GM19438 (cell line): ENCODE measurements around the gene IFT88.

Source experiments
- ATAC-seq: cut with Tn5 transposase; IDR thresholded peaks from one replicate; pipeline ENCODE4 v1.9.1; 2021; ENCODE audit warnings: low read depth; ENCODE audit not compliant: unreplicated experiment

IFT88 gene

DNA sequence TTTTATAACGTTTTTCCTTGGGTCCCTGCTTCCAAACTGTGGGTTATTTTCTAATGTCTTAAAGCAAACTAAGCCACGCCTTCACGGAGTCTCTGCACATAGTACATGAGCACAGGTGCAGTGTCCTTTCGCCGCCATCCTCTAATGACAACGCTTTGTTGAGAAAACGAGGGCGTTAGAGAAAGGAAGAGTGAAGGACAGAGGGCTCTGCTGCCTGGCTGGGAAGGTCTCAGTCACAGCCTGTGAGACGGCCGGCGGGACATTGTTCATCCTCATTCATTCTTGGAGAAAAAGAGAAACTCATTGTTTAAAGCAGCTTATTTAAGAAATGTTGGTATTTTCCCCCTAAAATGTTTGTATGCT lies 146.0 kb downstream of the IFT88 start:
- no peak for ATAC-seq

DNA sequence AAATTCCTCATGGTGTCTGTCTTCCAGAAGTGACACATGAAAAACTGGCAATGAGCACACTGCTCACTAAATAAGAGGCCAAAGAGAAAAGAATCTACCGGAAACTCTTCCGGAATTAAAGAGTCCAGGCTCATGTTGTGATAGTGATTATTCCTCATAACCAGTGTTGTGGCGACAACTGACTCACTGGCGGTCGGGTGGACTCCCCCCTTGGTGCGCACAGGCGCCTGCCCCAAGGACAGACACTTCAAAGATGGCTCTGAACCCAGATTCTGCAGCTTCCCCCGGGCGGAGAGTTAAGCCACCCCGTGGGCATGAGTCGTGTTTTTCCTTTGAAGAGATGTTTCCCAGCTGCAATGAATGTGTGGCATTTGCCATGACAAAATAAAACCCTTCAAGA lies 146.8 kb downstream of the IFT88 start:
- ATAC-seq, result no peak

DNA sequence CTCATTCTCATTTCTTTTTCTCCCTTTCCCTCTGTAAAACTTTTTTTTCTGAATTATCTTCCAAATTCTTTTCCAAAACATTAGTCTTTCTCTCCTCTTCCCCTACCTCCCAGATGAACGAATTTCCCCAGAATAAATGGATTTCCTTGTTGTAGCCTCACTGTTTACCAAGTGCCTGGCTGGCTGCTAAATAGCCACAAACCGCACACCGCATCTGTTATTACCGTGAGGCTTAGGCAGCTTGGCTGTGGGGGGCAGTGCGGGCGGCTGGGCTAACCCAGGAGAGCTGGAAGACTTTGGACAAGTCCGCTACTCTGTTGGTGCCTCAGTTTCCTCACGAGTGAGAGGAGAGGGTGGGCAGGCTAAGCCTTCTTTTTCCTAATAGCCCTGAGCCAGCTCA lies 147.2 kb downstream of the IFT88 start:
- ATAC-seq, result no peak

DNA sequence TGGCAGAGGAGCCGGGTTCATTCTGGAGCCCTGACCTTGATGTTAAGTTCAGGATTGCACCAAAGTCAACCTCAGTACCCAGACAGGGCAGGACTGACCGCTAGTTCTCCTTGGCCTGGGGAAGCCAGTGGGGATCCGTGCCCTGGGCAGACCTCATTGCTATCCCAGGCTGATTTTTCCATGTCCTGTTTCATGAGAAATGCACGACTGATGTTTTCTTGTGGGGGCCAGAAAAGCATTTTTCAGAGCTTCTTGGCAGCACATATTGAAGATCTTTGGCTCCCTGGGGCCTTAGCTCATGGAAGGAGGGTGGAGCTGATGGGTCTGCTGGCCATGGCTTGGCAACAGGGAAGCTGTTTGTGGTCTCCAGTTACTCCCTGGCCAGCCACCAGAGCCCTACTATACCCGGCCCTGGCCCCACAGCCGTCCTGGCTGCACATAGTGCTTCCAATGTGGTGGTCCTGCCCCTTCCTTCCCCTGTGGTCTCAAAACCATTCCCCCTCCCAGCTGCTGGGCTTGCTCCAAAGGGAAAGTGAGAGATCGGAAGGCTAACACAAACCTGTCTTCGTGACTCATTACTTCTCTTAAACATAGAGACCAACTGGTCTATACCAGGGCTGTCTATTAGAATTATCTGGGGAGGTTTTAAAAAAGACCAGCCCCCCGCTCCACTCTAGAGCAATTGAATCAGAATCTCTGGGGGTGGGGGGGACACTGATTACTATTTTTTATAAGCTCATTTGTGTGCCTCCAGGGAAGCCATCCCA lies 147.8 kb downstream of the IFT88 start:
- no peak for ATAC-seq

DNA sequence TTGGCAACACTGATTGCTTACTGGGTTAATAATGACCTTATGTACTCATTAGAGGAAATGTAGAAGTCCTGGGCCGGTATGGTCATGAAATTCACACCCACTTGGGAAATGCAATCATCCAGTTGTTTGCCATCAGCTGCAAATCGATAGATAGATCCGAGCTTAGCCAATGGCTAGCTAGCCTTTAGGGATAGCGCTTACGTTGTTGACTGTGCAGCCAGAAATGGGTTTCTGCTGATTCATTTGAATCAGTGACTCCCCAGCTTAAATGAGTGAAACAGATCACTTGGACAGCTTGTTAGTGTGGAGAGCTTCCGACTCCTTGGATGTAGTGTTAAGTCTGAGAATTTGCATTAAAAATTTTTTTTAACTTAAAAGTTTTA lies 148.4 kb downstream of the IFT88 start:
- no peak for ATAC-seq

DNA sequence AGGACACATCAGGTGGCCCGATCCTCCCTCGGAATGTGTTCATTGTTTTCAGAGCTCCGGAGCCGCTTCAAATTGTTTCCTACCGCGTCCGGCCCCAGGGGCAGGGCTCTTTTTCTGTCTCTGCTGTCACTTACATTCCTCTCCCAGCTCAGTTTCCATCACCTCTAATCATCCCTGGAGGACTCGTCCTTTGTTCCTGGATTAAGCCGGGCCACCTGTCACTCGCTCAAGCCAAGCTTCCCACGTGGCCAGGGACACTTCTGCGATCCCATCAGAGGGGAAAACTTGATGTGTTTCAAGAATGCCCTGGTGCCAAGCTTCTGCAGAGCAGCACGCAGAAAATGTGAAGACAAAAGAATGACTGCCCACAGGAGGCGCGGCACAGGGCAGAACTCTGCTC lies 150.0 kb downstream of the IFT88 start:
- ATAC-seq, result no peak

DNA sequence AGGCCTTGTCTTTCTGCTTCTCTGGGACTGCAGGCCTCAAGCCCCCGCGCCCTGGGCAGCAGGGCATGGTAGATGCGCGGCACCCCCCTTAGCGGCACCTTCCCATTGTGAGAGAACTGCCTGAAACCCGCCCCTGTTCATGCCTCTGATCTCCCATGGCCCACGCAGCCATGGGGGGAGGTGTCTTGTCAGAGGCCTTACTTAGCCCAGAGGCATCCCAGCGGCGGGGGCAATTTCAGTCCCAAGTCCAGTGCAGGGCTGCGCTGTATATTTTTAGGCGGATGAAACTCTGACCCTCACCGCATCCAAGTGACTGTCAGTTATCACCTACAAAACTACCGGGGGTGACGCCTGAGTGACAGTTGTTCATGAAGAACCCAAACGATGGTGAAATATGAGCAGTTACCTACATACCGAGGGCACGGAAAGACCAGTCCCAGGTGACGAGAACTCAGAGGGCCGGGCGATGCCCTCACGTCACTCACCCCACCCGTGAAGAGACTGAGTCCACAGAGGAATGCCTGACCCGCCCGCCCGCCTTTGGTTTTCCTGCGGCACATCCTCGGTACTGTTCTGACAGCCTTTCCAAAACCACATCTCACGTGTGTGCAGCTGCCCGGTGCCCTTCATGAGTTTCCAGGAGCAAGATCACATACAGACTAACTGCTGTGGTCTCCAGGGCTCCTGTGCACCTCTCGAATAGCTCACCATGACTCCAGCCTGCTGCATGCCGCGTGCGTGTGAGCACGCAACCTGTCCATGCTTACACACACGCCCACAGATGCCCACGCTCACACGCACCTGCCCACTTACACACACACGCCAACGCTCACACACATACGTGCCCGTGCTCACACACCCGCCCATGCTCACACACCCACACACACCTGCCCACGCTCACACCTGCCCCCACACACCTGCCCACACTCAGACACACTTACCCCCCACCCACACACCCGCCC lies 150.9 kb downstream of the IFT88 start:
- no peak for ATAC-seq

DNA sequence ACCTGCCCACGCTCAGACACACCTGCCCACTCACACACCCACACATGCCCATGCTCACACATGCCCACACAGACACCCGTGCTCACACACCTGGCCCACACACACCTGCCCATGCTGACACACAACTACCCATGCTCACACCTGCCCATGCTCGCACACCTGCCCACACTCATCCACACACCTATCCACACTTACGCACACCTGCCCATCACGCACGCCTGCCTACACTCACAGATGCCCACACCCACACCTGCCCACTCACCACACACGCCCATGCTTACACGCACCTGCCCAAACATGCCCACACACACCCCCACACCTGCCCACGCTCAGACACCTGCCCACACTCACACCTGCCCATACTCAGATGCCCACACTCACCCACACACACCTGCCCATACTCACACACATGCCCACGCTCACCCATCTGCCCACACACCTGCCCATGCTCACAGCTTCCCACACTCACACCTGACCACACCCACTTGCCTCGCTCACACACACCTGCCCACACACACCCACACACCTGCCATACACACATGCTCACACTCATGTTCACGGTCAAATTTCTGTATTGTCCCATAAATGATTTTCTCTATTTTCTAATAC lies 152.1 kb downstream of the IFT88 start:
- ATAC-seq, result no peak

DNA sequence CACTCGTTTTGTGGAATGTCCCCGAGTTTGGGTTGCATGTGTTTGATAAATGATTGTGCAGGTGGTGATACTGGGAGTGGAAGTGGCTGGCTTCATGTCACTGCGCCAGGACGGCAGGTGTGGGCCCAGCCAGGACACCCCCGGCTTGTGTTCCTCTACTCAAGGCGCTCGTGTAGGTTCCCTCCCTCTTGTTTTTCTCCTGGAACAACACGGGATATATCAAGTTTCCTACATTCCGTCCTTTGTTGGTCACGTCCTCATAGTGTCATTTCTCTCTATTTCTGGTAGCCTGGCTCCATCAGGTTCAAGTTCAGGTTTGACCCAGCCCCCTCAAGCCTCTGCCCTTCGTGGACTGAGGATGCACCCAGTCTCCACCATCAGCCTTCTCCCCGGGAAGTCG lies 152.8 kb downstream of the IFT88 start:
- ATAC-seq, result no peak

DNA sequence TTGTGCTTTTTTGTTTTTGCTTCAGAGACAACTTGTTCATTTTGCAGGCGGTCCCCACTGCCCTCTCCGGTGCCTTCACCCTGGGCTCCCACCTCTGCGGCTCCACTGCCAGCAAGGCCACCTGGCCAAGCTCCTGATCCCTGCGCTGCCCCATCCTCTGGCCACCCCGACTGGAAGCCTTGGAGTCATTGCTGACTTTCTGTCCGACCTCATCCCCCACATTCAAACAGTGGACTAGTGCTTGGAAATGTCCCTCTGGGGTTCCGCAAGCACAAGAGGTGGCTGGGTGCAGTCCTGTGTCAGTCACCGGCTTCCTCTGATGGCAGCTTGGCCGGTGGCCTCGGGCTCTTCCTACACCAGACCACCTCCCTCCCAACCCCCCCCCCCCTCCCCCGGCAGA lies 153.5 kb downstream of the IFT88 start:
- ATAC-seq, result no peak

DNA sequence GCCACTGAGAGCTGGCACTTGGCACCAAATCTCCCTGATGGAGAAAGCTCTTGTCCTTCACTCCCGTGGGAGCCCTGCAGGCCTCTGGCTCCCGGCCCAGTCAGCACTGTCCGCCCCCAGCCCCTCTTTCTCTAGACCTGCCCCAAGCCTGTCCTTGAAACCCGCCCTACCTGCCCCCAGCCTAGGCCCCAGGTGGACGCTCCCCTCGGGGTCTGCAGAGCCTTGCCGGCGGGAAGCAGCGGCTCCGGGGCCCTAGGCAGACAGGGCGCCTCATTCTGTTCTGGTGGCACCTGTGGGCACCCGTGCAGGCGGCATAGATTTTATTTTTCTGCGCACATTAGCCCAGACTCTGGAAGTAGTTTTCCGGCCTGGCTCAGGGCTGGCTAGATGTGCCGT lies 154.1 kb downstream of the IFT88 start:
- ATAC-seq, result no peak

DNA sequence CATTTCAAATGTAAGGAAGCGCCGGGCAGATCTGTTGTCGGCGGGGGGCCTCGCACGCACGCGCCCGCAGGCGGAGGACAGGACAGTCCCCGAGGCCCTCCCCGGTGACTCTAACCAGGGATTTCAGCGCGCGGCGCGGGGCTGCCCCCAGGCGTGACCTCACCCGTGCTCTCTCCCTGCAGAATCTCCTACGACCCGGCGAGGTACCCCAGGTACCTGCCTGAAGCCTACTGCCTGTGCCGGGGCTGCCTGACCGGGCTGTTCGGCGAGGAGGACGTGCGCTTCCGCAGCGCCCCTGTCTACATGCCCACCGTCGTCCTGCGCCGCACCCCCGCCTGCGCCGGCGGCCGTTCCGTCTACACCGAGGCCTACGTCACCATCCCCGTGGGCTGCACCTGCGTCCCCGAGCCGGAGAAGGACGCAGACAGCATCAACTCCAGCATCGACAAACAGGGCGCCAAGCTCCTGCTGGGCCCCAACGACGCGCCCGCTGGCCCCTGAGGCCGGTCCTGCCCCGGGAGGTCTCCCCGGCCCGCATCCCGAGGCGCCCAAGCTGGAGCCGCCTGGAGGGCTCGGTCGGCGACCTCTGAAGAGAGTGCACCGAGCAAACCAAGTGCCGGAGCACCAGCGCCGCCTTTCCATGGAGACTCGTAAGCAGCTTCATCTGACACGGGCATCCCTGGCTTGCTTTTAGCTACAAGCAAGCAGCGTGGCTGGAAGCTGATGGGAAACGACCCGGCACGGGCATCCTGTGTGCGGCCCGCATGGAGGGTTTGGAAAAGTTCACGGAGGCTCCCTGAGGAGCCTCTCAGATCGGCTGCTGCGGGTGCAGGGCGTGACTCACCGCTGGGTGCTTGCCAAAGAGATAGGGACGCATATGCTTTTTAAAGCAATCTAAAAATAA lies 154.7 kb downstream of the IFT88 start:
- no peak for ATAC-seq

DNA sequence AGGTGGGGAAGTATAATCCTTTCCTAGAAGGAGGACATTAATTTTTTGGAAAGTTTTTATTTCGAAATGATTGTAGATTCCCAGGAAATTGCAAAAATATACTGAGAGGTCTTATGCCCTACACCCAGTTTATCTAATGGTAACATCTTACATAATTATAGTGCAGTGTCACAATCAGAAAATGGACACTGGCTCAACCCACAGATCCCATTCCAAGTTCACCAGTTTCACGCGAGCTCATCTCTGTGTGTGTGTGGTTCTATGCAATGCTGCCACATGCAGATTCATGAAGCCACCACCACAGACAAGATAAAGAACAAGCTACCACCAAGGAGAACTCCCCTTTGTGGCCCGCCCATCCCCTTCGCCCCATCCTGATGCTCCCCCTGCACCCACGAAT lies 160.9 kb downstream of the IFT88 start:
- no peak for ATAC-seq

DNA sequence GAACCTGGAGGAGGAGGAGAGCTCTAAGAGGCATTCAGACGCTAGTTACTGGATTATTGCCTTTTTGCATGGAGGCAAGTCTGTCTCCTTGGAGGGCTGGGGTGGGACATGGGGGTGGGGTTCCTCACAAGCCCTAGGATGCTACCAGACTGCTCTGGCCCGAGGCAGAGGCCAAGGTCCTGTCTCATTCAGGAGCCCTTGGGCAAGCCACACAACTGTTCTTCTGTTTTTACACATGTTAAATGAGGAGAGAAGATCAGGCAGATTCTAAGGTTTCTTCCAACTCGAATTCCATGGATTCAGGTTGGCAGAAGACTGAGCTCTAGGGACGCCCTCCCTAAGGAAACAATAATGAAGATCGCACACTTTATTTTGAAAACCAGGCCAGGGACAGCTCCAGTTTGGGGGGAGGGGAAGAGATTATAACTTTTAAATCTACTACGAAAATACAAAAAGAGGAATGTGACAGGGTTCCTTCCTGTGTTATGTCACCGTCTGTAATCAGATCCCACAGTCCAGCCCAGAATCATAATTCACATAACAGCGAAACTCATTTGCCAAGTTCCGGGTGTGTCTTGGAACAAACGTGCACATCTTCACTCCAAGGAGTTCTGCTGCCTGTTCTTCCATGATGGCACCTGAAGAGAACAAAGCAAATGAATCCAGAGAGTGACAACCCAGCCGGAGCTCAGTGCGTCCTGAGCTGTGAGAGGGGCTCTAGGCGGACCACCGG lies 161.8 kb downstream of the IFT88 start:
- no peak for ATAC-seq

DNA sequence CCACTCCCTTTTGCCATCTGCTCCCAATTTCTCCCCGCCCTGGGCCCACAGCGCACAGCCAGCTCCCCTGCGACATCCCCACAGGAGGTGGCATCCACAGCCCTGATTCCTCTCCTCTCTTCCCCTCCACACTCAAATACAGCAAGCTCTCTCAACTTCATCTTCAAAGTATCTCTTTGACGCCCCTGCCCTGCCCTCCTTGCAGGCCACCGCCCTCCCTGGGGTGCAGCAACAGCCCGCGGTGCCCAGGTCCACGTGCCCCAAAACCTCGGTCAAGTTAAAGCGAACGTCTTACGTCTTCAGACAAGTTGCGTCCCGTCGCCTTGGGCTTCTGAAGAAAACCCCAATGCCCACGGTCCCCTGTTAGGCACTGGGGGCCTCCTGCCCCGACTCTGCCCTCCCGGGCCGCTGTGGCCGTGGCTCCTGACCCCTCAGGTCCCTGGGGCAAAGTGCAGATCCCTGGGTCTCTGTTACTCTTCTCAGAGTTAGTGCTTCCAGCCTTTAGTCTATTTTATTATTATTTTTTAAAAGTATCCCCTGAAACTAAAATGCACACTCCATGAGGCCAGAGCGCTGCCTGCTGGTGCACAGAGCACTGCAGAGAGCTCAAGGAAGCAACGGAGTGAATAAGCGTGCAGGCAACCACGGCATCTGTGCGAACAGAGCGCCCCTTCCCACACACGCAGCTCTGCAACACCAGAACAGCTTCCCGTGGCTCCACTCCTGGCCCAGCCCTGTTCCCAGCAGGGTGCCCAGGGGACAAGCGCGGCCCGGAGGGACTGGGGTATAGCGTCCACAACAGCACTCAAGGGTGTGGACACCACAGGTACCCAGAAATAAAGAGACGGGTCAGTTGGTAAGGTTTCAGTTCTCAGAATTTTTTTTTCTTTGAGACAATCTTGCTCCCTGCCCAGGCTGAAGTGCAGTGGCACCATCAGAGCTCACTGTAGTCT lies 163.0 kb downstream of the IFT88 start:
- no peak for ATAC-seq

DNA sequence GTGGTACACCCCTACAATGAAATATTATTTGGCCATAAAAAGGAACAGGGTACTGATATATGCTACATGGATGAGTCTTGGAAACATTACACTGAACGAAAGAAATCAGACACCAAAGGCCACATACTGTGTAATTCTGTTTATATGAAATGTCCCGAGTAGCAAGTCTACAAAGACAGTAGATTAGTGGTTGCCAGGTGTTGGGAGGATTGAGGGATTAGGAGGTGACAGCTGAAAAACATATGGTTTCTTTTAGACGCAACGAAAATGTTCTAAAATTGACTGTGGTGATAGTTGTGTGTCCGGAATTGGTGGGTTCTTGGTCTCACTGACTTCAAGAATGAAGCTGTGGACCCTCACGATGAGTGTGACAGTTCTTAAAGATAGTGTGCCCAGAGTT lies 171.7 kb downstream of the IFT88 start:
- ATAC-seq, result no peak

DNA sequence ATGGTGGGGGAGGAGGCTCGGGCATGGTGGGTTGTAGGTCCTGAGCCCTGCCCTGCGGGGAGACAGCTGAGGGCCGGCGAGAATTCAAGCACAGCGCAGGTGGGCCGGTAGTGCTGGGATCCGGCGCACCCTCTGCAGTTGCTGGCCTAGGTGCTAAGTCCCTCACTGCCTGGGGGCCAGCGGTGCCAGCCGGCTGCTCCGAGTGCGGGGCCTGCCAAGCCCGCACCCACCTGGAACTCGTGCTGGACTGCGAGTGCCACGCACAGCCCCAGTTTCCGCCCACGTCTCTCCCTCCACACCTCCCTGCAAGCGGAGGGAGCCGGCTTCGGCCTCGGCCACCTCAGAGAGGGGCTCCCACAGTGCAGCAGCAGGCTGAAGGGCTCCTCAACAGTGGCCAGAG lies 173.1 kb downstream of the IFT88 start:
- no peak for ATAC-seq
